Activated naive CD8-positive, alpha-beta T cell (primary cell): ENCODE measurements around the gene SLC22A1.
"Not testable (repeated sequence)": the region's sequence is repeated elsewhere in the genome, so short reads cannot be mapped to it uniquely, and the experiment has no call there.

Experiments
- H3K27ac Mint-ChIP-seq: one replicate; pipeline ENCODE4 v1.8.0; 2021; ENCODE audit warnings: mixed read lengths
- H3K27me3 Mint-ChIP-seq: one replicate; pipeline ENCODE4 v1.8.0; 2021; ENCODE audit warnings: mixed read lengths
- H3K36me3 Mint-ChIP-seq: one replicate; pipeline ENCODE4 v1.8.0; 2021; ENCODE audit warnings: mixed read lengths
- H3K4me1 Mint-ChIP-seq: one replicate; pipeline ENCODE4 v1.8.0; 2021; ENCODE audit warnings: low read depth, mixed read lengths
- H3K4me3 Mint-ChIP-seq: one replicate; pipeline ENCODE4 v1.8.0; 2021; ENCODE audit warnings: mild to moderate bottlenecking, mixed read lengths
- H3K9me3 Mint-ChIP-seq: one replicate; pipeline ENCODE4 v1.8.0; 2021; ENCODE audit warnings: low read depth, mixed read lengths

The SLC22A1 gene

DNA sequence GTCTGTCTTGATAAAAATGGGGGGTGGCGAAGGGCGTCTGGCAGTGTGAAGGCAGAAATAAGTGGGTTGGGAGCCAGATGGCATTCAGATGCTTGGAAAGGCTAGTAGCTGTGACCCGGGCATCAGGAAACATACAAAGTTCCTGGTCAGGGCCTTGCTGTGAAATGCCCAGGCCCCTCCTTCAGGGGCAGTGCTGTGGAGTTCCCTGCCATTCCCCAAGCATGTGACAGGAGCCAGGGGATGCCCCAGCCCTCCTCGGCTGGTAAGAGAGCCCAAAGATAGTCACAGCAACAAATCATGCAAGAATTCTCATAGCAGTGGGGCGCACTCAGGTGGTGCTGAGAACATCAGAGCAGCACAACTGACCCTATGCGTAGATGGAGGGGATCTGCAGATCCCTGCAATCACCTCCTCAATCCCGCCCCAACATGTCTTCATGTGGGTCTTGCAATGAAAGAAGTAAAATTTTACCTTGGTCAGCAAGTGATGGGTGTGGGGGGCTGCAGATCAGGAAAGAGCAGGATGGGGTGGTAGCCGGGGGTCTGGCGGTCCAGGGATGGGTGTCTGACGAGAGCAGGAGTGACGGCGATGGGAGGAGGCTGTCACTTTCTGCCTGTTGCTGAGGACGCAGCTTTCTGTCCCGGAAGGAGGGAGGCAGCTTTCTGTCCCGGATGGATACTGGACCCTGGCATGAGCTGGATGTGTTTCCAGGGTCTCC is 39.5 kb downstream of the SLC22A1 start:
- no peaks in the 10 kb centered on the region for H3K9me3 Mint-ChIP-seq
- no peaks in the 10 kb centered on the region for H3K4me1 Mint-ChIP-seq
- no peak overlapping the region for H3K4me3 Mint-ChIP-seq
- no peak overlapping the region for H3K27ac Mint-ChIP-seq
- peaks cover 4% of the 10 kb centered on the region for H3K27me3 Mint-ChIP-seq
- peaks cover 3% of the 10 kb centered on the region for H3K36me3 Mint-ChIP-seq

DNA sequence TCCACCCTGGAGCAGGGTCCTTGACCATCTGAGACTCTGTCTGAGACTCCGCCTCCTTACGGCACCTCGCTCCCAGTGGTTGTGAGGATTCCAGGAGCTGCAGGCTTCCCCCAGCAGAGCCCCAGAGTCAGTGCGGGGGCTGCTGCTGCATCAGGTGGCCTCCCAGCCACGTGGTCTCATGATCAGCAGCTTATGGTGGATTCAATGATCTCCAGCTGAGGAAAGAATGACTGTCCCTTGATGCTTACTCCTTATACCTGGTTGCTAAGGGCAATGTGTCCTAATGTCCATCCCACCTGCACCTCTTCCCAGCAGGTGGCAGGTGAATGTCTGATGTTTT is 40.0 kb downstream of the SLC22A1 start:
- Mint-ChIP-seq H3K36me3 (peaks cover 3% of the 10 kb centered on the region), H3K9me3 (no peaks in the 10 kb centered on the region)

DNA sequence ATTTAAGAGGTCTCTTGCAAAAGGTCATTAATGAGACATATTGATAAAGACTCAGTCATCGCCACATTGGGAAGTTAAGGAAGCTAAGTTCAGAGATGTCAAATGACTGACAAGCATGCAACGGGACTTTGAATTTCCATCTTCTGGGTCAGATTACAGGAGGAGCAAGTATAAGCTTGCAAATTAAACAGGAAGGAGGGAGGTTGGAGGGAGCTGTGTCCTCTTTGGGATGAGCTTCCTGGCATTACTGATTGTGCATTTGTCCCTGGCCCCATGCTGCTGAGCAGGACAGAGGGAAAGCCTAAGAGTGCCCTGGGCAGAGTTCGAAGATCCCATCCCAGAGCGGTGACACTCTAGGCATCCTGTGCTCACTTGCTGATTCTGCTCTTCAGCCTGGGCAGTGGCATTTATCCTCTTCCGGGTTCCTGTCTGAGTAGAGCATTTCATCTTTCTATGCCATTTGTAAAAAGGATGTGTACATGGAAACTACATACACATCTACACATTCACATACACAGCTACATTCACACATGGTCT is 40.5 kb downstream of the SLC22A1 start:
- Mint-ChIP-seq H3K27ac (no peak overlapping the region), H3K27me3 (peaks cover 4% of the 10 kb centered on the region), H3K4me3 (no peak overlapping the region), H3K4me1 (no peaks in the 10 kb centered on the region), H3K36me3 (peaks cover 3% of the 10 kb centered on the region), H3K9me3 (no peaks in the 10 kb centered on the region)

More for the DNA sequence above, 40.0 kb downstream of the SLC22A1 start:
- Mint-ChIP-seq H3K4me1 (no peaks in the 10 kb centered on the region), H3K4me3 (no peak overlapping the region), H3K27me3 (peaks cover 4% of the 10 kb centered on the region), H3K27ac (no peak overlapping the region)

DNA sequence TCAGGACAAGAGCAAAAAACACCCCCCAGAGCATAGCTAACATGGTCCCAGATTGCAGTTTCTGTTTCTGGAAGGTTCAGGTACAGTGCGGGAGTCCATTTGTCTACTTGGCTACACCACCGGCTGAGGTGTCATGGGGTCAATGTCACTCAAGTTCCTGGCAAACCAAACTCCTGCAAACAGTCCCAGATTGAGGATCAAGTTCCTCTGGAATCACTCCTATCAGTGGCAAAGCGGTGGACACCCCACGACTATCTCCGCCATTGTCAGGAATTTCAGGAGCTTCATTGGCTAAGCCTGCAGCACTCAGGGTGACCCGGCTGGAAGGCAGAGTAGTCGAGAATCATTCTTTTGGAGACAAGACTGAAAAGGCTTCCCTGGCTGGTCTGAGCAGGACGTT is 41.8 kb downstream of the SLC22A1 start:
- Mint-ChIP-seq H3K27ac (no peak overlapping the region), H3K36me3 (no peaks in the 10 kb centered on the region), H3K9me3 (no peaks in the 10 kb centered on the region), H3K27me3 (peaks cover 4% of the 10 kb centered on the region), H3K4me1 (no peaks in the 10 kb centered on the region), H3K4me3 (no peak overlapping the region)

DNA sequence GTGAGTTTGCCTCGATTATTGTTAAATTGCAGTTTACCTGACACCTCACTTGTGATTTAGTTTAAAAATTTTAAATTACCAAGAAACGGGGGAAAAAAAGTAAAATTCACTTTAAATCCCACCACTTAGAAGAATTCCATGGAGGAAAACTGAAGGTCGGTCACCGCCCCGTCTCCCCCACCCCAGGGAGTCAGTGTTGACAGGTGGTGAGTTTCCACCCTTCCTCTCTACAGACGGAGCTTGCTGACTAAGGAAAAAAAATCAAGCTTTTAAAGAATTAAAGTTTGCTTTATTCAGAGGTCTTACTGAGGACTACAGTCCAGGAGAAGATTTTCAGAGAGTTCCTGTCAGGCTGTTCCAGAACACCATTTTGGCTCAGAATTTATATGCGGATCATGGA is 42.3 kb downstream of the SLC22A1 start:
- Mint-ChIP-seq H3K4me1 (no peaks in the 10 kb centered on the region), H3K27me3 (peaks cover 4% of the 10 kb centered on the region), H3K9me3 (no peaks in the 10 kb centered on the region), H3K36me3 (no peaks in the 10 kb centered on the region), H3K4me3 (no peak overlapping the region), H3K27ac (no peak overlapping the region)

DNA sequence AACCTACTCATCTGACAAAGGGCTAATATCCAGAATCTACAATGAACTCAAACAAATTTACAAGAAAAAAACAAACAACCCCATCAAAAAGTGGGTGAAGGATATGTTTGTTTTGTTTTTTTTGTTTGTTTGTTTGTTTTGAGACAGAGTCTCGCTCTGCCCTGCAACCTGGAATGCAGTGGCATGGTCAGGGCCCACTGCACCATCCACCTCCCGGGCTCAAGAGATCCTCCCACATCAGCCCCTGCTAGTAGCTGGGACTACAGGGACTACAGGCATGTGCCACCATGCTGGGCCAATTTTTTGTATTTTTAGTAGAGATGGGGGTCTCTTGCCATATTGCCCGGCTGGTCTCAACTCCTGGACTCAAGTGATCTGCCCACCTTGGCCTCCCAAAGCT is 44.3 kb downstream of the SLC22A1 start:
- H3K4me3 Mint-ChIP-seq, H3K4me1 Mint-ChIP-seq, H3K36me3 Mint-ChIP-seq, H3K27me3 Mint-ChIP-seq, H3K9me3 Mint-ChIP-seq, H3K27ac Mint-ChIP-seq: not testable (repeated sequence)

DNA sequence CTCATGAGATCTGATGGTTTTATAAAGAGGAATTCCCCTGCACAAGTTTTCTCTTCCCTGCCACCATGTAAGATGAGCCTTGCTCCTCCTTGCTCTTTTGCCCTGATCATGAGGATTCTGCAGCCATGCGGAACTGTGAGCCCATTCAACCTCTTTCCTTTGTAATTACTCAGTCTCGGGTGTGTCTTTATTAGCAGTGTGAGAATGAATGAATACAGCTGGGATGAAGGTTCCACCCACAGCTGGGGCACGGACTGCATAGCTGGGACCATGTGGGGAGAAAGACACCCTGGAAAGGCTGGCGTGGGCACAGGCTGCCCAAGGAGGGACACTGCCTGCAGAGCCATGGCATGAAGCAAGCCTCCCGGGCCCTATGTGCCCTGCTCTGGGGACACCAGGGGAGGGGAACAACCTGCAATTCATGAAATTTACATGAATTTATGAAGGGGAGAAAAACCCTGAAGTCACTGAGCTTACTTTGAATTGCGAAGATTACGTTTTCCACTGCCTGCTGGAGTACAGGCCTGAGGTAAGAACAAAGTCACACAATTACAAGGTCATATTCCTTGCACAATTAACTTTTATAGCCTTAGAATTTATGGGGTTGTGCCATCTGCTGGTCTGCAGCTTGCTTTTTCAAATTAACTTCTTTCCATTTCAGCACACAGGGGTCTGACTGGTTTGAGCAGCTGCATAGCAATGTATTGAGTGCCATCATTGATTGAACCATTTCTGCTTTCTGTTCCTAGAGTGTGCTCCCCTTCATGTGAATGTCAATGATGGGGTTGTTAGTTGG is 46.2 kb downstream of the SLC22A1 start:
- no peaks in the 10 kb centered on the region for H3K36me3 Mint-ChIP-seq
- H3K27ac Mint-ChIP-seq: no peak overlapping the region
- peaks cover 6% of the 10 kb centered on the region for H3K27me3 Mint-ChIP-seq
- H3K9me3 Mint-ChIP-seq: no peaks in the 10 kb centered on the region
- no peaks in the 10 kb centered on the region for H3K4me1 Mint-ChIP-seq
- H3K4me3 Mint-ChIP-seq: no peak overlapping the region

DNA sequence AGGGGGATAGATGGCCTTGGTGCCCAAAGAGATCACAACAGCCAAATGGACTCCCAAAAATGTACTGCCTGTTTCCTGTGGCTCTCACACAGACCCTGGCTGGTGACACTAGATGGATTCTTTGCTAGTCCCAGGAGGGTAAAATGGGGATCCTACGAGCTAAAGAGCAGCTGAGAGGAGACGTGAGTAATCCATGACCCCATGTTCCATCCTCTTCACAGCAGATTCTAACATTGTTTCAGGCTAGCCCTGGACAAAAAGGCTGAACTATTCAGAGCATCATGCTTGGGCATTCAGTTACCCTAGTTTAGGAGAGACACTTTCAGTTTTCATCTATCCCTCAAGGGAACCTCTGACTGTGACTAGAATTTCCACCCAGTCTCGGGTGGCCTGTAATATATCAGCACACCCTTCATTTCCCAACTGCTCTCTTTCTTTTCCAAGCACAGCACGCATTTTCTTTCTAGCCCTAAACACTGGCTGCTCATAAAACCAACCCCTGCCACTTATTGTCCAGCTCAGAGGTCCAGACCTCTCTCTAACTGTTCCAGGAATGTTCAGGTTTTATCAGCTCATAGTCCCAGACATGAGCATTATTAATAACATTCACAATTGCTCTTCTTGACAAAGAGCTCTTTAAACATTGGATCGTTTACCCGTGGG is 48.5 kb downstream of the SLC22A1 start:
- no peak overlapping the region for H3K4me3 Mint-ChIP-seq
- no peaks in the 10 kb centered on the region for H3K4me1 Mint-ChIP-seq
- no peak overlapping the region for H3K27ac Mint-ChIP-seq

DNA sequence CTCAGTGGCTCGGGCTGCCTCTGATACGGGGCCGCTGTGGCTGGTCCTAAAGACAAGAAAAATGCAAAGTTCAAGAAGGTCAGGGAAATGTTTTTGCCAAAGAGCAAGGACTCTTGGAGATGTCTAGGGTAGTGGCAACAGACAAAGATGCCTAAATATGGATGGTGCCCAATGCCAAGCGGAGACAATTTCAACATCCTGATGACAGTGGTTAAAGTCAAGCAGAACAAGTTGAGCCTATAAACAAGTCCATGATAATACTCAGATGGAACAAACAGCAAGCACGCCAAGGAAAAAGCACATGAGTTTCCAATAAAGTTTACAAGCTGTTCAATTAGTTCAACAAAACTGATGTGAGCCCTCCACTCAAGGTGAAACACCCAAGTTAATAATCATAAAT is 51.1 kb downstream of the SLC22A1 start:
- Mint-ChIP-seq H3K4me1 (no peaks in the 10 kb centered on the region), H3K4me3 (no peak overlapping the region), H3K27ac (no peak overlapping the region)

More for the DNA sequence above, 48.5 kb downstream of the SLC22A1 start:
- no peaks in the 10 kb centered on the region for H3K9me3 Mint-ChIP-seq
- H3K36me3 Mint-ChIP-seq: no peaks in the 10 kb centered on the region
- H3K27me3 Mint-ChIP-seq: peaks cover 6% of the 10 kb centered on the region

DNA sequence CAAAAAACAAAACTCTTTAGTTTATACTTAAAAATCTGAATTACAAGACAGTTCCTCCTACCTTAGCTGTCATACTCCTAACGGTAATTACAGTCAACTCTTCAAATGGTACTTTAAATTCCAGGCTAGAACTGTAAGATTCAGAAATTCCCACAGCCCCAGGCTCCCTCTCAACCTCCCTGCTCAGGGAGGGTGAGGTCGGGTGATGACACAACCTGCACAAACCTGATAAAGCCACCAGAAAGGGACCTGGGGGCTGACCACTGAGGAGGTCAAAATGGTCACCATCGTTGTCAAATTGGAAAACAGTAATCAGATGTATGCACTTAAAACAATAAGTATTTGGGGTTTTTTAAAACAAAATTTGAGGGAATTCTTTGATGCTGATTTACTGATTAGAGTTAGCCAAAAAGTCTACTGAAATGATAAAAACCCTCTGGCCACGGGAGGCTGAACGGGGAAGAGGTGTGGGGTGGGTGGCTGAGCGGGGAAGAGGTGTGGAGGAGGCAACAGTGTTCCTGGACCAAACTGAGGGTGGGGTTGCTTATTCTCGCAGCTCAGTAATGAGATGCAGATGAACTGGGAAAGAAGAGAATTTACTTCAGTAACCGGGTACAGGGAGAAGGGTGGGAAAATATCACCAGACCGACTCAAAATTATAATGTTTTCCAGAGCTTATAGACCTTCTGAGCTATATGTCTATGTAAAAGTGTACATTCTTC is 52.4 kb downstream of the SLC22A1 start:
- Mint-ChIP-seq H3K4me3 (no peak overlapping the region), H3K27ac (no peak overlapping the region), H3K36me3 (no peaks in the 10 kb centered on the region), H3K4me1 (no peaks in the 10 kb centered on the region), H3K27me3 (peaks cover 4% of the 10 kb centered on the region), H3K9me3 (no peaks in the 10 kb centered on the region)

More for the DNA sequence above, 51.1 kb downstream of the SLC22A1 start:
- no peaks in the 10 kb centered on the region for H3K9me3 Mint-ChIP-seq
- H3K36me3 Mint-ChIP-seq: no peaks in the 10 kb centered on the region
- H3K27me3 Mint-ChIP-seq: peaks cover 4% of the 10 kb centered on the region

DNA sequence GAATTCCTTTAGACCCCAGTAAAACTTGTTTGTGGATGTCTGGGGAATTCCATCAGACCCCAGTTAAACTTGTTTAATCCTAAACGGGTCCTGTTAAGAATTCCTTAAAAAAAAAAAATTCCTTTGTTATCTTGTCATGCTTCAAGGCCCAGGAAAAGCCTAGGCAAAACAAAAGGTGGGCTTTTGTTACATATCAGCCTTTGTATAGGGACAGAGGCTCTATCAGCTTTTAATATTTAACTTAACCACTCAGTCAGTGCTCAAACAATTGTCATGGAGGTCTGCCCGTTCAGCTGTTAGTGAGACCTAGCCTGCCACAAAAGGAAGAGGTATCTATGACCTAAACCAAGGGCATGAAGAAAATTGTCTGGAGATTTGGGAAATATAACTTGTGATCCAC is 53.1 kb downstream of the SLC22A1 start:
- H3K9me3 Mint-ChIP-seq: no peaks in the 10 kb centered on the region
- no peak overlapping the region for H3K27ac Mint-ChIP-seq
- peaks cover 4% of the 10 kb centered on the region for H3K27me3 Mint-ChIP-seq
- H3K4me1 Mint-ChIP-seq: no peaks in the 10 kb centered on the region
- H3K4me3 Mint-ChIP-seq: no peak overlapping the region
- H3K36me3 Mint-ChIP-seq: no peaks in the 10 kb centered on the region

DNA sequence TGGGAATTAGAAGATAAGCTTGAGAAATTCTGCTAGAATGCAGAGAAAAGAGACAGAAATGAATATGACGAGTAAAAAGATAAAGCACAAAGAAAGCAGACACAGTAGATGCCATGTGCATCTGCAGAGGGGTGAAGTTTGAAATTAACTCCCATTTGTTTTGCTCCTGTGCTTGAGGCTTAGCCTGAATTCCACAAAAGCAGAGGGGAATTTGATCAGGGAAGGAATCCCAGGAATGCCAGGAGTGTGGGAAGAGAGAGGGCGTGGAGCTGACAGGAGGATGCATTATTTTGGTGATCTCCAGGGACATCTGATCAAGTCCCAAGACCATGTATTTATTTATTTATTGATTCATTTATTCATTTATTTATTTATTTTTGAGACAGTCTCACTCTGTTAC is 55.6 kb downstream of the SLC22A1 start:
- H3K4me1 Mint-ChIP-seq: no peaks in the 10 kb centered on the region
- no peaks in the 10 kb centered on the region for H3K9me3 Mint-ChIP-seq
- no peak overlapping the region for H3K27ac Mint-ChIP-seq
- no peak overlapping the region for H3K4me3 Mint-ChIP-seq
- peaks cover 2% of the 10 kb centered on the region for H3K27me3 Mint-ChIP-seq
- no peaks in the 10 kb centered on the region for H3K36me3 Mint-ChIP-seq

DNA sequence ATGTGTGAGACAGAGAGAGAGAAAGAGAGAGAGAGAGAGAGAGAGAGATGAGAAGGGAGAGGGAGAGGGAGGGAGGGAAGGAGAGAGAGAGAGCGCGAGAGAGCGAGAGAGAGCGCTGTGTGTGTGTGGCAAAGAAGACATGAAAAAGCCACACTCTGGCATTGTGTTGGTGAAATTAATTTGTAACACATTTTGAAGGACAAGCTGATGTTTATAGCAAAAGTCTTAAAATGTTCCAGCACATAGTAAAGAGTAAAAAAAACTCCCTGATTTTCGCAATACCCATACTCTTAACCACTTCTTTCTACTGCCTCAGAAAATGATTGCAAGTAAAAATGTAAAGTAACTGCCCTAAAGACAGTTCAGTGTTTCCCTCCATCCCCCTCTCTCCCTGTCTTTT is 56.7 kb downstream of the SLC22A1 start:
- Mint-ChIP-seq H3K4me3 (no peak overlapping the region), H3K9me3 (no peaks in the 10 kb centered on the region), H3K4me1 (no peaks in the 10 kb centered on the region), H3K36me3 (no peaks in the 10 kb centered on the region), H3K27me3 (peaks cover 2% of the 10 kb centered on the region), H3K27ac (no peak overlapping the region)

DNA sequence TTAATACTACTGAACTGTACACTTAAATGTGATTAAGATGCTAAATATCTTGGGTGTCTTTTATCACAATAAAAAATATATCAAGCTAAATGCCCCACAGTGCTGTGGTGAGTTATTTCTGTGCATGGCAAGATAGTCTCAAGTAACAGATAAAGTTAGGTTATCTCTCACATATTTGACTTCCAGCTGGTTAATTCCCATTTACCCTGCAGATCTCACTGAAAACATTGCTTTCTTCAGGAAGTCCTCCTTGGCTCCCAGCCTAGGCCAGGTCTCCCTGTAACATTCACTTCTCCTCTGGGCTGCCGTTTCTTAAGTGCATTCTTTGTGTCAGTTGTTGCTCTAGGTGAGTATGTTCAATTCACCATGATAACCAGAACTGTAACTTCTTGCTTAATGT is 59.1 kb downstream of the SLC22A1 start:
- Mint-ChIP-seq H3K9me3 (no peaks in the 10 kb centered on the region), H3K27ac (no peak overlapping the region), H3K27me3 (peaks cover 3% of the 10 kb centered on the region), H3K36me3 (no peaks in the 10 kb centered on the region), H3K4me1 (no peaks in the 10 kb centered on the region), H3K4me3 (no peak overlapping the region)

DNA sequence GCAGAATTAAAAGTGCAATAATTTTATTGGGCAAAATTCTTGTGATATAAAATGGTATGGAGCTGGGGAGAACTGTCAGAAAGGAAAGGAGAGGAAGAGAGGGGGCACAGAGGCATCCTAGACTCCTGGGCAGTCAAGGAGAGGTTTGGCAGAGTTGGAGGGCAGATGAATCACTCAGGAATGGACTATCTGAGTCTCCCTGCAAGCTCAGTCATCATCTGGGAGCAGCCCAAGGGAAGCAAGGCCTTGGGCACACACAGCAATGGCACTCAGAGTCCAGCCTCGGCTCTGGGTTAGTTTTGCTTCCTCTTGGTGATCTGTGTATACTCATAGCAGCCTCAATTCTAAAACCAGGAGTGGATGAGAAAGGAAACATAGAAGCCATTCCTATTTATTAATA is 67.2 kb downstream of the SLC22A1 start:
- H3K27ac Mint-ChIP-seq: no peak overlapping the region
- H3K27me3 Mint-ChIP-seq: peaks cover 7% of the 10 kb centered on the region
- H3K4me3 Mint-ChIP-seq: no peak overlapping the region
- H3K9me3 Mint-ChIP-seq: peaks cover 12% of the 10 kb centered on the region
- no peaks in the 10 kb centered on the region for H3K4me1 Mint-ChIP-seq
- peaks cover 8% of the 10 kb centered on the region for H3K36me3 Mint-ChIP-seq
